HepG2 (cell line): ENCODE measurements around the gene PCSK2. TPM values are rescaled to one million over a fixed set of nuclear protein-coding genes. Genes with fewer than 3 reads are reported as not detected.

Source experiments
- ATAC-seq: fragments of 200-7000 bp; cut with Tn5 transposase; 3 replicates; pipeline ENCODE4 v1.9.1; 2020; ENCODE audit warnings: mild to moderate bottlenecking, moderate library complexity
- BruUV-seq: library from RNA; stranded (reverse); fragments of 400-500 nt; replicated peaks from 2 replicates; lab custom pipeline; 2021; lab: Mats Ljungman, UMichigan
- CTCF ChIA-PET: fragments of 300-600 bp; formaldehyde crosslinking; extraction: SDS; loops from one replicate; lab custom pipeline; 2021; ENCODE audit warnings: low total read pairs, inconsistent platforms, low intra/inter-chr PET ratio; lab: Yijun Ruan, JAX
- POLR2A ChIA-PET: fragments of 350-600 bp; sonication (Branson Sonifier 250); formaldehyde crosslinking; loops from one replicate; lab custom pipeline; 2020; ENCODE audit warnings: antibody characterized with exemption, inconsistent platforms; lab: Yijun Ruan, JAX
- DNase-seq: peaks from one replicate; pipeline ENCODE4 v3.0.0-alpha.2; 2015; ENCODE audit warnings: low spot score
- FAIRE-seq: peaks from 3 replicates; lab custom pipeline; 2011; peaks lifted over from hg19 to GRCh38; lab: Jason Lieb, UNC
- H2AFZ ChIP-seq: one replicate; pipeline ENCODE4 v1.6.1; 2011; ENCODE audit warnings: low read length, inconsistent platforms
- H3K27ac ChIP-seq: fragments of 300-600 bp; 3 replicates; pipeline ENCODE4 v1.8.0; 2011; ENCODE audit warnings: mixed run types, mild to moderate bottlenecking, mixed read lengths, low read length, inconsistent platforms; ENCODE audit not compliant: insufficient read depth; ENCODE audit errors: extremely low read length
- H3K27me3 ChIP-seq, 2 experiments: fragments of 200-600 bp in 1 of 2; 2 replicates in 1 of 2; 3 replicates in 1 of 2; pipeline versions ENCODE4 v1.6.0 to v1.8.0; 2011; ENCODE audit warnings: low read length in 2 of 2, mild to moderate bottlenecking in 2 of 2, moderate library complexity in 2 of 2, inconsistent platforms in 1 of 2; ENCODE audit not compliant: insufficient read depth in 2 of 2, control insufficient read depth in 1 of 2
- H3K36me3 ChIP-seq, 2 experiments: fragments of 200-600 bp in 1 of 2; replicated peaks in 1 of 2; 2 replicates in 1 of 2; 3 replicates in 1 of 2; pipeline versions ENCODE4 v1.5.1 to v1.8.0; 2011; ENCODE audit warnings: low read length in 2 of 2, inconsistent platforms in 1 of 2; ENCODE audit not compliant: insufficient read depth in 2 of 2, control insufficient read depth in 1 of 2
- H3K4me1 ChIP-seq: 2 replicates; pipeline ENCODE4 v1.5.1; 2012; ENCODE audit warnings: low read length, inconsistent platforms; ENCODE audit not compliant: insufficient read depth
- H3K4me2 ChIP-seq: 2 replicates; pipeline ENCODE4 v1.6.0; 2011; ENCODE audit warnings: low read depth, low read length, inconsistent platforms
- H3K4me3 ChIP-seq, 3 experiments: fragments of 200-600 bp in 1 of 3; sonication (generic), shearing (Covaris generic) in 1 of 3; replicated peaks in 1 of 3; 2 replicates each; pipeline ENCODE4 v1.5.1; 2011 to 2016; ENCODE audit warnings: low read length in 3 of 3, inconsistent platforms in 2 of 3, low read depth in 2 of 3, mild to moderate bottlenecking in 2 of 3, control low read depth in 1 of 3, mixed read lengths in 1 of 3; ENCODE audit not compliant: insufficient read depth in 1 of 3
- H3K79me2 ChIP-seq: one replicate; pipeline ENCODE4 v1.6.1; 2011; ENCODE audit warnings: low read length, inconsistent platforms; ENCODE audit not compliant: insufficient read depth
- H3K9ac ChIP-seq: 2 replicates; pipeline ENCODE4 v1.6.0; 2011; ENCODE audit warnings: mild to moderate bottlenecking, low read depth, low read length, inconsistent platforms; ENCODE audit not compliant: insufficient read depth
- H3K9me3 ChIP-seq: 2 replicates; pipeline ENCODE4 v1.5.1; 2012; ENCODE audit warnings: mild to moderate bottlenecking, low read length
- H4K20me1 ChIP-seq: 2 replicates; pipeline ENCODE4 v1.6.0; 2011; ENCODE audit warnings: inconsistent platforms, mild to moderate bottlenecking, low read length, moderate library complexity; ENCODE audit not compliant: insufficient read depth
- GLMP ChIP-seq: sonication (generic); formaldehyde crosslinking; IDR thresholded peaks from 2 replicates; pipeline ENCODE4 v1.9.0; 2021; ENCODE audit warnings: missing genetic modification reagents, mild to moderate bottlenecking, borderline replicate concordance
- HNRNPUL1 ChIP-seq: fragments of 200-400 bp; formaldehyde crosslinking; IDR thresholded peaks from 2 replicates; pipeline ENCODE4 v1.6.1; 2017; ENCODE audit warnings: low read depth, mild to moderate bottlenecking, low read length, moderate library complexity
- HOXA3 ChIP-seq: sonication (generic); formaldehyde crosslinking; IDR thresholded peaks from 2 replicates; pipeline ENCODE4 v1.5.0; 2020; ENCODE audit warnings: missing genetic modification reagents
- IKZF1 ChIP-seq: fragments of 450-650 bp; IDR thresholded peaks from 2 replicates; pipeline ENCODE4 v1.7.1; 2016
- ZBTB40 ChIP-seq, 2 experiments: fragments of 450-650 bp in 1 of 2; sonication (generic) in 1 of 2; formaldehyde crosslinking in 1 of 2; IDR thresholded peaks; 2 replicates each; pipeline versions ENCODE4 v1.6.1 to v1.8.0; 2016 to 2022; ENCODE audit warnings: antibody characterized with exemption in 1 of 2, mild to moderate bottlenecking in 1 of 2, missing genetic modification reagents in 1 of 2
- ZNF101 ChIP-seq: sonication (generic); formaldehyde crosslinking; IDR thresholded peaks from 2 replicates; pipeline ENCODE4 v1.4.0; 2020; ENCODE audit warnings: mild to moderate bottlenecking, low read depth, missing genetic modification reagents, borderline replicate concordance
- ZNF160 ChIP-seq: sonication (generic); formaldehyde crosslinking; IDR thresholded peaks from 2 replicates; pipeline ENCODE4 v1.8.0; 2022; ENCODE audit warnings: mild to moderate bottlenecking, inconsistent platforms, missing genetic modification reagents
- ZNF501 ChIP-seq: sonication (generic); formaldehyde crosslinking; IDR thresholded peaks from 2 replicates; pipeline ENCODE4 v1.5.1; 2020; ENCODE audit warnings: mild to moderate bottlenecking, moderate library complexity, missing genetic modification reagents
- ZNF576 ChIP-seq: sonication (generic); formaldehyde crosslinking; IDR thresholded peaks from 2 replicates; pipeline ENCODE4 v1.4.0; 2020; ENCODE audit warnings: mild to moderate bottlenecking, missing genetic modification reagents
- ZNF749 ChIP-seq: sonication (generic); formaldehyde crosslinking; IDR thresholded peaks from 2 replicates; pipeline ENCODE4 v1.8.0; 2022; ENCODE audit warnings: mild to moderate bottlenecking, missing genetic modification reagents, moderate library complexity, borderline replicate concordance
- ZNF766 ChIP-seq: sonication (generic); formaldehyde crosslinking; IDR thresholded peaks from 2 replicates; pipeline ENCODE4 v1.5.0; 2020; ENCODE audit warnings: missing genetic modification reagents, borderline replicate concordance
- WGBS: methylation state at CpG from one replicate; pipeline ENCODE4 v1.1.6; 2017; ENCODE audit warnings: low lambda C conversion rate; 5-methylcytosine and 5-hydroxymethylcytosine counted together
- in situ Hi-C: cut with HindIII; loops from 2 replicates; pipeline ENCODE4 v1.10.0; 2017; ENCODE audit warnings: low pct_unique_long_range_greater_than_20kb; ENCODE audit not compliant: extremely low pct_ligation_motif_present
- intact Hi-C: fragments of 100-400 bp; cut with micrococcal nuclease; formaldehyde crosslinking; loops from one replicate; pipeline ENCODE4 v1.10.0; 2022; ENCODE audit not compliant: unreplicated experiment
- polyA plus RNA-seq, 8 experiments: library from polyadenylated mRNA; depleted of rRNA in 3 of 8; stranded (reverse) in 7 of 8; unstranded in 1 of 8; fragments of >200 nt; fragmentation: Illumina TruSeq in 4 of 8; extraction: Trizol in 4 of 8; gene quantifications; 2 replicates each; pipeline versions ENCODE4 v1.2.1 to v1.2.3, GENCODE V29; 2011 to 2016; ENCODE audit warnings: low read depth in 4 of 8, missing spikeins in 1 of 8, mixed read lengths in 1 of 8; ENCODE audit not compliant: insufficient read depth in 1 of 8
- total RNA-seq, 5 experiments: library from RNA; depleted of rRNA; stranded (reverse); fragments of >200 nt; fragmentation: Illumina TruSeq; extraction: Trizol; gene quantifications; 2 replicates each; pipeline ENCODE4 v1.2.3, GENCODE V29; 2016; ENCODE audit warnings: low read depth in 1 of 5

The PCSK2 gene
- total and polyA plus RNA-seq, 2 of the 13 experiments (the other 11 are each of a cell fraction or from before 2014, with no cell fraction given), result not detected

- in situ Hi-C loops (loop anchor here (25.0 kb wide), 1 partner anchor 777 kb away; the partner anchor contains the start of gene ZNF133), intact Hi-C loops (no loop called here)
- no peak for ATAC-seq
- no TSS peak for BruUV-seq
- Histone ChIP-seq H3K9me3 (no peaks in the 10 kb centered on the region), H3K36me3 (no peaks in the 10 kb centered on the region), H3K27ac (no peak overlapping the region), H3K79me2 (no peaks in the 10 kb centered on the region), H3K4me3 (no peak overlapping the region), H3K4me1 (peaks cover 15% of the 10 kb centered on the region), H4K20me1 (no peaks in the 10 kb centered on the region), H3K27me3 (peaks cover 1 to 67% of the 10 kb centered on the region in 2 experiments; a peak in 4 of 5 replicates), H3K4me2 (no peak overlapping the region), H3K9ac (no peak overlapping the region), H2AFZ (no peak overlapping the region)
- POLR2A ChIA-PET, result no interaction called here
- WGBS, result 10% methylated on average over 4 of the region's 4 CpGs
- no peak for DNase-seq
- CTCF ChIA-PET, result no interaction called here
- FAIRE-seq, result no peak
- TF ChIP-seq HNRNPUL1 (no peak), IKZF1 (no peak), ZNF576 (CRISPR knock-in tag) (no peak), ZNF160 (no peak), ZNF101 (no peak), GLMP (CRISPR knock-in tag) (no peak), ZNF766 (CRISPR knock-in tag) (no peak), HOXA3 (CRISPR knock-in tag) (no peak), ZBTB40 (IDR thresholded peaks at IDR 0.05) (no peak), ZBTB40 (CRISPR knock-in tag; IDR thresholded peaks at IDR 0.05) (no peak), ZNF749 (CRISPR knock-in tag) (no peak), ZNF501 (no peak)
Observed at GRCh38 chr20:17510548-17510947, 283.7 kb downstream of the PCSK2 start.
